Measurements from ENCODE around the gene SMAD7.

The SMAD7 gene

GRCh38 chr18:48933578-48934414 lies 17.0 kb downstream of the SMAD7 start:
- peaks cover 98% of the 10 kb centered on the region for H3K4me1 Mint-ChIP-seq
- H3K27me3 Mint-ChIP-seq (ENCODE audit: low read depth, poor library complexity), result peaks cover 6% of the 10 kb centered on the region
- H3K27ac Mint-ChIP-seq, result no peak overlapping the region
- no peak for TF ChIP-seq CTCF (IDR thresholded peaks at IDR 0.05)
- no peak for DNase-seq
- peaks cover 20% of the 10 kb centered on the region for H3K36me3 Mint-ChIP-seq (ENCODE audit: low read depth)
- no peaks in the 10 kb centered on the region for H3K9me3 Mint-ChIP-seq
- H3K4me3 Mint-ChIP-seq, result no peak overlapping the region

- H3K4me3 Mint-ChIP-seq, result no peak overlapping the region
- H3K4me1 Mint-ChIP-seq, result peaks cover 98% of the 10 kb centered on the region
- no peaks in the 10 kb centered on the region for H3K9me3 Mint-ChIP-seq
- no peak for DNase-seq
- H3K27ac Mint-ChIP-seq, result peak overlapping the region; percentile 84
- H3K27me3 Mint-ChIP-seq (ENCODE audit: low read depth, poor library complexity), result peaks cover 6% of the 10 kb centered on the region
- H3K36me3 Mint-ChIP-seq (ENCODE audit: low read depth), result peaks cover 20% of the 10 kb centered on the region
- TF ChIP-seq CTCF (IDR thresholded peaks at IDR 0.05), result no peak
Observed at GRCh38 chr18:48932822-48933510, 17.8 kb downstream of the SMAD7 start.

GRCh38 chr18:48932462-48932818 lies 18.3 kb downstream of the SMAD7 start:
- Mint-ChIP-seq H3K9me3 (no peaks in the 10 kb centered on the region), H3K27ac (peak overlapping the region; percentile 66), H3K36me3 (ENCODE audit: low read depth) (peaks cover 20% of the 10 kb centered on the region), H3K4me3 (no peak overlapping the region), H3K4me1 (peaks cover 98% of the 10 kb centered on the region), H3K27me3 (ENCODE audit: low read depth, poor library complexity) (peaks cover 4% of the 10 kb centered on the region)
- DNase-seq, result no peak
- no peak for TF ChIP-seq CTCF (IDR thresholded peaks at IDR 0.05)

GRCh38 chr18:48931680-48932461 lies 18.9 kb downstream of the SMAD7 start:
- peak overlapping the region; percentile 66 for H3K27ac Mint-ChIP-seq
- H3K4me1 Mint-ChIP-seq, result peaks cover 98% of the 10 kb centered on the region
- no peak for TF ChIP-seq CTCF (IDR thresholded peaks at IDR 0.05)
- no peaks in the 10 kb centered on the region for H3K9me3 Mint-ChIP-seq
- peak overlapping the region; percentile 4 for H3K4me3 Mint-ChIP-seq
- peaks cover 23% of the 10 kb centered on the region for H3K36me3 Mint-ChIP-seq (ENCODE audit: low read depth)
- no peak for DNase-seq
- H3K27me3 Mint-ChIP-seq (ENCODE audit: low read depth, poor library complexity), result peaks cover 4% of the 10 kb centered on the region

GRCh38 chr18:48930926-48931325 lies 19.8 kb downstream of the SMAD7 start:
- H3K4me1 Mint-ChIP-seq, result peaks cover 98% of the 10 kb centered on the region
- H3K4me3 Mint-ChIP-seq, result no peak overlapping the region
- peaks cover 19% of the 10 kb centered on the region for H3K36me3 Mint-ChIP-seq (ENCODE audit: low read depth)
- H3K9me3 Mint-ChIP-seq, result no peaks in the 10 kb centered on the region
- peaks cover 4% of the 10 kb centered on the region for H3K27me3 Mint-ChIP-seq (ENCODE audit: low read depth, poor library complexity)
- peak overlapping the region; percentile 75 for H3K27ac Mint-ChIP-seq
- no peak for TF ChIP-seq CTCF (IDR thresholded peaks at IDR 0.05)
- DNase-seq, result no peak
